ENCODE data around the gene WBP1L.

WBP1L gene

DNA sequence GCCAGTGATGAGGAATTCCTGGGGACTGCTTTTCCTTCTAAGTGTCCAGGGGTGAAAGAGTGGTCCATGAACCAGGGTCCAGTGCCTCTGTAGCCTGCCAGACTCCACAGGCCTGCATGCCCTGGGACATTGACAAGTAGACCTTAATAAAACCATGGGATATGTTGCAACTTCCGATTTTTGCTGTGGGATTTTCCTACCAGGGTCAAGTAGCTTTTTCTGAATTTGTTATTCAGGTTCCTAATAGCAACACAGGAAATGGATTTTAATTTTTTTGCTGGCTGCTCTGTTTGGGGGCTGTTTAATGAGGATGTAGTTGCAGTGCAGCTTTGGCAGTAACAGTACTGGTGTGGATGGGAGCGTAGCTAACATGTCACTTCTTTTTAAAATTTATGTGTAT, 42.1 kb downstream of the WBP1L start:
- TF ChIP-seq GATA1 (IDR thresholded peaks at IDR 0.05; ENCODE audit: low read depth, low read length) (no peak), POLR2A (IDR thresholded peaks at IDR 0.05; ENCODE audit: low read length) (no peak)
- DNase-seq, result no peak

DNA sequence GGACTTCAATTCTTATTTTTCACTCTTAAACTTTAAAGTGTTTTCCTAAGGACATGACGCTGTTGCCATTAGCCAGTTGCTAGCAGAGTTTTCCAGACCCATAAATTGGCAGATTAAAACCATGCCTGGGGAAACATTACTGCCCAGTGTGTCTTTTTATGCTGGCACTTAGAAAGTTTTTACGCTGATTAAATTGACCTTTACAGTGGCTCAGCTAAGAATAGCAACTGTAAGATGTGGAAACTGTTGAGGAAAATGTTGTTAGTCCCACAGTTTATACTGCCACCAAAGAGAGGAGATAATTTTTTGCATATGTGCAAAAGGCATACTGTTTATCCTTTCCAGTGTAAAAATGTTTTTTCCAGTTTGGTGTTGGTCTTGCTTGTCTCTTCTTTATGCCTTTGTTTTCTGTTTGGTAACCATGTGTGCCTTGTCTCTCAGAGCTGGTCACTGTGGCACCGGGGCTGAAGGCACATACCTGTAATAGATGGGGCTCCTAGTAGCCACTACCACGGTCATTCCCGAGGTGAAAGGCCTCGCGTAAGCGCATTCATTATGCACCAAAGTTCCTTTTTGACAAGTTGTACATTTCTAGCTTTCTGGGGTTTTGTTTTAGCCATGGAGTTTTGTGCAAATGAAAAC, 48.1 kb downstream of the WBP1L start:
- no peak for DNase-seq
- TF ChIP-seq GATA1 (IDR thresholded peaks at IDR 0.05; ENCODE audit: low read depth, low read length) (no peak), POLR2A (IDR thresholded peaks at IDR 0.05; ENCODE audit: low read length) (no peak)

DNA sequence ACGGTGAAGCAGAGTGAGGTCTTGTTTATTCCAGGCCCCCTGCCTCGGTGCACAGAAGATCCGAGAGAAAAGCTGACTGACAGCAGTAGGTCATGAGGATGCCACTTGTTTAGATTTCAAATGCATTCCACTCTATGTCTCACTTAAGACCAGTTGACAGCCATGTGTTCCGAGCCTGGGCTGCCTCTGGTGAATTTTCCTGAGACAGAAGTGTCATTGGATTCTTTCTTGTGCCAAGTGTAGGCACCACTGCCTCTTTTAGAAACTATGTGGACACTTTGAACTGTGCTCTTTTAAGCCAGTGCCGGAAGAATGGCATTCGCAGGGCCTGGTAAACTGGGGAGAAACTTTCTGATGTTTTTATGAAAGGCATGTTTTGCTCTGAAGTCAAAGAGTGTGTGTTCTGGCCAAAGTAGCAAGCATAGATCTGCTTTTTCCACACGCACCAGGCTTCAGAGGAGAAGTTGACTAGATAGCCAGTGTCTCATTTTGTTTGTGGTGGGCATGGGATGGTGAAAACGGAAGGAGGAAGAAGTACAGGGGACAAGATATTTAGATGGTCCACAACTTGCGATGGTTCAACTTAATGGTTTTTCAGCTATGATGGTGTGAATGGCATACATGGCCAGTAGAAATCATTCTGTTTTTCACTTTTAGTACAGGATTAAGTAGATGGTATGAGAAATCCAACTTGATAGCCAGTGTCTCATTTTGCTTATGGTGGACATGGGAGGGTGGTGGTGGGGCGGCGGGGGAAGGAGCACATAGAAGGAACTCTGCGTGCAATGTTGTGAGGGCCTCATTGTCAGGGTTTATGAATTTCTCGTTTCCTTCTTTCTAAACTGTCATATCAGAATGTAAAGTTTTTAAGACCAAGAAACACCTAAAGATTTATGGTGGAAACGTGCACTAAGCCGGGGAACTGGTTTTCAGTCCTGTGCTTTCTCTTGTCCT, 52.0 kb downstream of the WBP1L start:
- TF ChIP-seq GATA1 (IDR thresholded peaks at IDR 0.05; ENCODE audit: low read depth, low read length) (no peak), POLR2A (IDR thresholded peaks at IDR 0.05; ENCODE audit: low read length) (no peak)
- no peak for DNase-seq

DNA sequence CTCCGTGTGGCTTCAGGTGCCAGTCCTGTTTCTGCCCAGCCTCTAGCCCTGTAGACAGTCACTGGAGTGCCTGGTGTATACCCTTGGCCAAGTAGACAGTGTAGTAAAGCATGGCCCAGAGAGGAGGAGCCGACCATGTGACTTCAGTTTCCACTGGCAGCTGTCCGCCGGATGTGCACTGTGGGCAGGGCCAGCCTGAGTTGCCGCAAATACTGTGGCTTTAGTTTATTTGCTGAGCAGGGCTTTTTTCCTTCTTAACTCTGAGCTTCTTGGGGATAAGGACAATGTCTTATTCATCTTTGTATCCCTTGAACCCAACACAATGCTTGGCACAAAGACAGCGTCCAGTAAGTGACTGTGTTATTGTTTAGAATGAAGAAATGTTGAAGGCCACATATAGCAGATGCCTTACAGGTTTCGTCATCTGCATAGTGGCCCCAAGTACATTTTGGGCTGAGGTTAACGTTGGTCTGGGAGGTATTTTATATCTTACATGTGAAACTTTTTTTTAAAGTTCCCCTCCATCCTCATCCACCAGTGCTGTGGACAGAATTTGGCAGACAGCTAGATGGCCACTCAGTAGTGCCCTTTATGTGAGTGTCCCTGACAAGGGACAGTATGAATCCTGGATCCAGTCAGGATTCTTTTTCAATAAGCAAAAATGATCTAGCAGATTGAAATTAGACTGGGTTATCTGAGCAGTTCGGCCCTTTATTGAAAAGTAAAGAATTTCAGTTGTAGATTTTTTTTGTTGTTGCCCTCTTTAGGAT, 52.8 kb downstream of the WBP1L start:
- DNase-seq, result peak; percentile 69 to 75
- peak; percentile 65 for TF ChIP-seq POLR2A (IDR thresholded peaks at IDR 0.05; ENCODE audit: low read length)
- no peak for TF ChIP-seq GATA1 (IDR thresholded peaks at IDR 0.05; ENCODE audit: low read depth, low read length)

DNA sequence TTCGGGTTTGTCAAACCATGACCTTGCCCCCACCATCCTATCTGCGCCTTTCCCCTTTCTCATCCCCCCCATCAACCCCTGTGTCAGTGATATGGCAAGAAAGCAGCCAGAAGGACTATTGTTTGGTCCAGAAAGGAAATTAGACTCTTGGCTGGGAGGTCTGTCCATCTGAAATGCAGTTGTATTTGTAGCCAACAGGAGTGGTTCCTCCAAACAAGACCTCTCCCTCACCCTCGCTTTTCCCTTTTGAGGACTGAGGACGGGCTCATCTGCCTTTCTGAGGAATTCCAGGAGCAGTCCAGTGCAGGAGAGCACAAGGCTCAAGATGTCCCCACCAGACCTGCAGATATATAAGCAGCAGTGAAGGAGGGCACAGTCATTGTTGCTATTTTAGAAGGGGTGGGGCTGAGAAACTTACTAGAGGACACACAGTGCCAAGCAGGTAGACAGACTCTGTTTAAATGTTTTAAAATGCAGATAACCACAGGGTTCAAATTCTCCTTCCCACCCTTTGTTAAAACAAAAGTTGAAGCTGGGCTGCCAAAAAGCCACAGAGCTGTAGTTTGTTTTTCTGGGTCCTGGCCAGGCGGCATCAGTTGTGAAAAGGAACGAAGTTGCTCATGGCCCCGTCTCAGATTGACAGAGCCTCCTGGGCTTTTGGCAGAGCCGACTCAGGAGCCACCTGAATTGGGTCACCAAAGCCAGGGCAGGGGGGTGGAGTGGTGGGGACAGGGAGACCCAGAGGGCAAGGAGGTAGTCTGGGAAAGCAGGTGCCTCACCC, 56.1 kb downstream of the WBP1L start:
- DNase-seq, result no peak
- no peak for TF ChIP-seq POLR2A (IDR thresholded peaks at IDR 0.05; ENCODE audit: low read length)
- no peak for TF ChIP-seq GATA1 (IDR thresholded peaks at IDR 0.05; ENCODE audit: low read depth, low read length)

DNA sequence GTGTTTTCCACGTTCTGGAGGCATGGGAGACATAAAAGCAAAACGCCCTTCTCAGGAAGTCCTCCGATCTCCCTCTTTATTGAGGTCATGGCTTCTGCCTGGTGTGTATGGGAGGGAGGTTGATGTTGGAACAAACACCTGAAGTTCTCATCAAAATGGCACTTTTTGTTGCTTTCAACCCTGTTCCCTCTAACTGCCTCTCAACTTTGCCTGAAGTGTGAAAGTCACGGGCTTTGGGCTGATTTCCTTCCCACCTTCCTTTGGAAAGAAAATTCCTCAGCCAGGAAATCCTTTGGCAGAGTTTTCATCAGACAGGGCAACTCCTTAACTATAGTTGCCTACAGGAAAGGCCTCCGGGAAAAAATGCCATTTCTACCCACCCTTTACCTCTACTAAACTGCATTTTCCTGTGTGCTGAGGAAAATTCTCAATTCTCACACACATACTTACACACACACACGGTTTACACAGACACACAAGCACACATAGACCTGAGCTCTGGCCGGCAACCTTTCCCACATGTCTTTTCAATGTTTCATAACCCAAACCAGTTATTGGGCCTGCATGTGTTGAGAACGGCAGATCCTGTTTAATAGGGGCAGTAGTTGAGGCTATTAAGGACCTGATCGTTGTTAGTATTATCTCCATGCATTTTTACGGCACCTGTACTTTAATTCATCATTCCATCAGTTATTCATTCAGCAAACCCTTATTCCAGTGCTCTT, 57.0 kb downstream of the WBP1L start:
- DNase-seq, result no peak
- TF ChIP-seq POLR2A (IDR thresholded peaks at IDR 0.05; ENCODE audit: low read length), result no peak
- no peak for TF ChIP-seq GATA1 (IDR thresholded peaks at IDR 0.05; ENCODE audit: low read depth, low read length)

DNA sequence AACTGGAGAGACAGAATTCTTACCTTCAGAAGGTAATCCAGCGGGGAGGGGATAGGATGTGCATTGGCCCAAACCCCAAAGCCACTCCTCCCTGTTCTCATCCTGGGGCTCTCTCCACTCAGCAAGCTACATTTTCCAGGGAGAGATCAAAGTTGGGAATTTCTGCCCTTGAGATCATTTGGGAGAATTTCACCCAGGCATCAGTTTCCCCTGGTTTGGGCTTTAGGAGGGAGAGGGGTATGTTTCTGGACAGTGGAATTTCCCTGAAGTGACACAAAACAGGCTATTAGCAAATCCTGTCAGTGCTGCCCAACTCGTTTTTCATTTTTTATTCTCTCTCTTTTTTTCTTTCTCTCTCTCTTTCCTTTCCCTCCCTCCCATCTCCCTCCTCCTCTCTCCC, 57.7 kb downstream of the WBP1L start:
- no peak for TF ChIP-seq GATA1 (IDR thresholded peaks at IDR 0.05; ENCODE audit: low read depth, low read length)
- TF ChIP-seq POLR2A (IDR thresholded peaks at IDR 0.05; ENCODE audit: low read length), result no peak
- no peak for DNase-seq

DNA sequence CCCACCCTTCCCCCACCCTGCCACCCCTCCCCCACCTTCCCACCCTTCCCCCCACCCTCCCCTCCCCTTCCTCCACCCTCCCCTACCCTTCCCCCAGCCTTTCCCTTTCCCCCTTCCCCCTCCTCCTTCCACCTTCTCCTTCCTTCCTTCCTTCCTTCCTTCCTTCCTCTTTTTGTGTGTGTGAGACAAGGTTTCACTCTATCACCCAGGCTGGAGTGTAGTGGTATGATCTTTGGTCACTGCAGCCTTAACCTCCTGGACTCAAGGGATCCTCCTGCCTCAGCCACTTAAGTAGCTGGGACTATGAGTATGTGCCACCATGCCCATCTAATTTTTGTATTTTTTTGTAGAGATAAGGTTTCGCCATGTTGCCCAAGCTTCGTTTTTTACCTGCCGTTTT, 58.2 kb downstream of the WBP1L start:
- DNase-seq, result no peak
- TF ChIP-seq POLR2A (IDR thresholded peaks at IDR 0.05; ENCODE audit: low read length), result no peak
- TF ChIP-seq GATA1 (IDR thresholded peaks at IDR 0.05; ENCODE audit: low read depth, low read length), result no peak

DNA sequence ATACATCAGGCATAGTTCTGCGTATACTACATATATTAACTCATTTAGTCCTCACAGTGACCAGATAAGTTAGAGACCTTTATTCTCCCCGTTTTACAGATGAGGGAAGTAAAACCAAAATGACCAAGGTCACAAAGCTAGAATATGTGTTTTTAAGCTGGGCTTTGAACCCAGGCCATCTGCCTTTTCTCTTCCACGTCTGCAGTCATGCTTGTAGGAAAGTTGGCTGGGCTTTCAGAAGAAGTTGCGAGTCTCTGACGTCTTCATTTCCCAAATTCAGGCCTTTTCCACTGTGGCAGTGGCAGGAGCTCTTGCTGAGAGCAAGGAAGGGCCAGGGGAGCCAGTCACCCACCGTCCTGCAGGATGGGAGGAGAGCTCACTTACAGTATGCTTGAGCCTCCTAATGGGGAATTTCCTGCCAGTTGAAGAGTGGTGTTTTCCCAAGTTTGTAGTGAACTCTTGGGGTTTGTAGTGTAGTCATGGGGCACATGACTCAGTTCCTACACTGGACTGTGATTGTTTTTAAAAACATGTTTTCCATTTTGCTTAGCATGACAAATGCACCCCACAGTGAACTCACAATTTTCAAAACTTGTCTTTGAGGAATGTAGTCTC, 59.3 kb downstream of the WBP1L start:
- no peak for DNase-seq
- no peak for TF ChIP-seq GATA1 (IDR thresholded peaks at IDR 0.05; ENCODE audit: low read depth, low read length)

DNA sequence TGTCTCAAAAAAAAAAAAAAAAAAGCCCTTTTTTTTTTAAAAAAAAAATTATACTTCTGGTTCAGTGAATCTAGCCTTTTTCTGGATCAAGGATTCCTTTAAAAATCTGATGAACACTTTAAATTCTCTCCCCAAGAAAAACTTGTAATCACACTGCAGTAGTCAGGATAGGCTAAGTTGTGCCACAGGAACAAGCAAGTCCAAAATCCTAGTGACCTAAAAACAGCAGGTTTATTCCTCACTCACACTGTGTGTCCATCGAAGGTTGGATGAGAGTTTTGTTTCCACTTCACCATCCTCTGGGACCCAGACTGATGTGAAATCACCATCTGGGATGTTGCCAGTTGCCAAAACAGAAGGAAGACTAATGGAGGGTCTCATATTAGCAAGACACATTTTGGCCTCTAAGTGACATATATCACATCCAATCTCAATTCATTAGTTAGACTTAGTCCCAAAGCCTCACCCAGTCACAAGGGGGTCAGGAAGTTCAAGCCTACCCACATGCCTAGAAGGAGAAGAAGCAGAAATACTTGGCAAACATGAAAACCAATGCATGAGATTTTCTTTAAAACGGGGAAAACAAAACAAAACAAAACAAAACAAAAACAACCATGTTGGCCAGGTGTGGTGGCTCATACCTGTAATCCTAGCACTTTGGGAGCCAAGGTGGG, 60.8 kb downstream of the WBP1L start:
- no peak for DNase-seq
- TF ChIP-seq GATA1 (IDR thresholded peaks at IDR 0.05; ENCODE audit: low read depth, low read length), result no peak
- TF ChIP-seq POLR2A (IDR thresholded peaks at IDR 0.05; ENCODE audit: low read length), result no peak

DNA sequence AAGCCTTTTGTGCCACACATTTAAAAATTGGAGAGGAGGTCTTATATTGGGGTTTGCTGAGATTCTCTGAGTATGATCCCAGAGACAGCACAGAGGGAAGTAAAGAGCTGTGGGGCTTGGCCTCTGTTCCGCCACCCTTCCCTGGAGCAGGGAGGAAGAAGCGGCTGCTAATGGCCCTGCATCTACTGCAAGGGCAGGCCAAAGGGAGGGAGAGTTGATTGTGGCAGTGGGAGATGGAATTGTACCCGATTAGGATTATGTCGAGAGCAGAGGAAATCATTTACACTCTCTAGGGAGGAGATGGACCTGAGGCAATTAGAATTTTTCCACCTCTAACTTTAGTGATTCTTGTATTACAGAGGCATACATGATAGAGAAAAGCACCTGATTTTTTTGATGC, 64.6 kb downstream of the WBP1L start:
- DNase-seq, result no peak
- TF ChIP-seq GATA1 (IDR thresholded peaks at IDR 0.05; ENCODE audit: low read depth, low read length), result no peak
- no peak for TF ChIP-seq POLR2A (IDR thresholded peaks at IDR 0.05; ENCODE audit: low read length)

DNA sequence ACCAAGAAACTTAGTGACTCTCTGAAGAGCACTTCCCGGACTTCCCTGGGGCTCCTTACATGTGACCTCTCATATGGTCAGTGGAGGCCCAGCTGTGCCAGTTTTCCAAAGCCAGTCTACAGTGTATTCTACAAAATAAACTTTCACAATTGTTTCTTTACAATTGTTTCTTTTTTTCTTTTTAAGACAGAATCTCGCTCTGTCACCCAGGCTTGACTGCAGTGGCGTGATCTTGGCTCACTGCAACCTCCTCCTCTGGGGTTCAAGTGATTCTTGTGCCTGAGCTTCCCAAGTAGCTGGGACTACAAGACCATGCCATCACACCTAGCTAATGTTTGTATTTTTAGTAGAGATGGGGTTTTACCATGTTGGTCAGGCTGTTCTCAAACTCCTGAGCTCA, 67.6 kb downstream of the WBP1L start:
- no peak for DNase-seq
- no peak for TF ChIP-seq POLR2A (IDR thresholded peaks at IDR 0.05; ENCODE audit: low read length)
- no peak for TF ChIP-seq GATA1 (IDR thresholded peaks at IDR 0.05; ENCODE audit: low read depth, low read length)

Data from erythroblast (primary cell).